Measurements from ENCODE around the gene TBC1D9.

Gene TBC1D9

GRCh38 chr4:140693562-140693961 lies 62.6 kb downstream of the TBC1D9 start:
- no peak for DNase-seq (ENCODE audit: low spot score)
- POLR2A ChIA-PET (ENCODE audit: low non-redundant PET) = no interaction called here
- CTCF ChIA-PET = no interaction called here

GRCh38 chr4:140691369-140691768 lies 64.8 kb downstream of the TBC1D9 start:
- ChIA-PET POLR2A (ENCODE audit: low non-redundant PET) (no interaction called here), CTCF (no interaction called here)
- TF ChIP-seq, protein P1, sequence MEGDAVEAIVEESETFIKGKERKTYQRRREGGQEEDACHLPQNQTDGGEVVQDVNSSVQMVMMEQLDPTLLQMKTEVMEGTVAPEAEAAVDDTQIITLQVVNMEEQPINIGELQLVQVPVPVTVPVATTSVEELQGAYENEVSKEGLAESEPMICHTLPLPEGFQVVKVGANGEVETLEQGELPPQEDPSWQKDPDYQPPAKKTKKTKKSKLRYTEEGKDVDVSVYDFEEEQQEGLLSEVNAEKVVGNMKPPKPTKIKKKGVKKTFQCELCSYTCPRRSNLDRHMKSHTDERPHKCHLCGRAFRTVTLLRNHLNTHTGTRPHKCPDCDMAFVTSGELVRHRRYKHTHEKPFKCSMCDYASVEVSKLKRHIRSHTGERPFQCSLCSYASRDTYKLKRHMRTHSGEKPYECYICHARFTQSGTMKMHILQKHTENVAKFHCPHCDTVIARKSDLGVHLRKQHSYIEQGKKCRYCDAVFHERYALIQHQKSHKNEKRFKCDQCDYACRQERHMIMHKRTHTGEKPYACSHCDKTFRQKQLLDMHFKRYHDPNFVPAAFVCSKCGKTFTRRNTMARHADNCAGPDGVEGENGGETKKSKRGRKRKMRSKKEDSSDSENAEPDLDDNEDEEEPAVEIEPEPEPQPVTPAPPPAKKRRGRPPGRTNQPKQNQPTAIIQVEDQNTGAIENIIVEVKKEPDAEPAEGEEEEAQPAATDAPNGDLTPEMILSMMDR (conservative IDR thresholded peaks at IDR 0.05; ENCODE audit: low read depth) = no peak
- no peak for DNase-seq (ENCODE audit: low spot score)
- H3K27ac ChIP-seq = no peak overlapping the region

More at GRCh38 chr4:140693562-140693961, 62.6 kb downstream of the TBC1D9 start:
- TF ChIP-seq, protein P1 (conservative IDR thresholded peaks at IDR 0.05; ENCODE audit: low read depth) = no peak
- no peak overlapping the region for H3K27ac ChIP-seq

DNA sequence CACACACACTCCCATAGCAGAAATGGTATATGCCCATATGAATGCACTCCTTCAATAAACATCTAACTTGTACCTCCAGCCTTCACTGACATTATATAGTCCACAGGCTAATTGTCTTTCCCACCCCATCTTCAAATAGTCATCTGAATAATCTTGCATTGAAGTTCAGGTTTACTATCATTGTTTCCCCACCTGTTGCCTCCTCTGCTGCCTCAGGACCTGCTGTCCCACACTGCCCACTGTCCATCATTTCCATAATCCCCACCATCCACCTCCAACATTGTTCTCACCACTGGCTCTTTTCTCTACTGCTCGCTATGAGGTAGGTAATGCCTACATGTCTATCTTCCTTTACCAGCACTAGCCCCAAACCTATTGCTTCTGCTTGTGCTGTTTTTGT lies 66.1 kb downstream of the TBC1D9 start:
- TF ChIP-seq, protein P1 (conservative IDR thresholded peaks at IDR 0.05; ENCODE audit: low read depth) = no peak
- no peak overlapping the region for H3K27ac ChIP-seq
- DNase-seq (ENCODE audit: low spot score) = no peak
- ChIA-PET POLR2A (ENCODE audit: low non-redundant PET) (no interaction called here), CTCF (no interaction called here)

GRCh38 chr4:140689623-140690022 lies 66.6 kb downstream of the TBC1D9 start:
- TF ChIP-seq, protein P1 (conservative IDR thresholded peaks at IDR 0.05; ENCODE audit: low read depth) = no peak
- no peak overlapping the region for H3K27ac ChIP-seq
- no peak for DNase-seq (ENCODE audit: low spot score)
- POLR2A ChIA-PET (ENCODE audit: low non-redundant PET) = no interaction called here
- CTCF ChIA-PET = no interaction called here

GRCh38 chr4:140688711-140689598 lies 67.2 kb downstream of the TBC1D9 start:
- TF ChIP-seq, protein P1 (conservative IDR thresholded peaks at IDR 0.05; ENCODE audit: low read depth) = no peak
- POLR2A ChIA-PET (ENCODE audit: low non-redundant PET) = no interaction called here
- no peak for DNase-seq (ENCODE audit: low spot score)
- H3K27ac ChIP-seq = no peak overlapping the region; the same call in 1 of the 2 replicates
- CTCF ChIA-PET = interaction anchor here (0.6 to 0.7 kb wide), 6 partner anchors 17 to 125 kb away, joined by 3 to 7 read pairs (median 3); no protein-coding TSS in a partner anchor

GRCh38 chr4:140686796-140687195 lies 69.4 kb downstream of the TBC1D9 start:
- no peak for DNase-seq (ENCODE audit: low spot score)
- TF ChIP-seq, protein P1 (conservative IDR thresholded peaks at IDR 0.05; ENCODE audit: low read depth) = no peak
- CTCF ChIA-PET = no interaction called here
- H3K27ac ChIP-seq = no peak overlapping the region
- POLR2A ChIA-PET (ENCODE audit: low non-redundant PET) = no interaction called here
